ENCODE results near the gene ATAT1. TPM values are rescaled to one million over a fixed set of nuclear protein-coding genes. Genes with fewer than 3 reads are reported as not detected.
A peak's percentile ranks its signal among the peaks of the same experiment; 100 is the strongest.

Gene ATAT1
- total and polyA plus RNA-seq, 10 of the 15 experiments (the other 5 are each of a cell fraction or from before 2014, with no cell fraction given) = 1.1 to 14.2 (median 6.9) TPM

GRCh38 chr6:30617565-30618269 is 9.0 kb upstream of the ATAT1 start, which contains the start of gene MRPS18B:
MRPS18B (plus strand) TSS chr6:30617840; CDS start chr6:30617866, 26 bp downstream.
- intact Hi-C loops (cut with micrococcal nuclease; ENCODE audit: unreplicated experiment) (loop anchor here (1.0 to 2.0 kb wide), 3 partner anchors 55 to 100 kb away; partner anchors contain the start of genes DHX16, GNL1, MDC1 and PRR3), in situ Hi-C loops (cut with MboI) (loop anchor here (5.0 kb wide), 1 partner anchor 100 kb away; the partner anchor contains the start of gene MDC1)
- WGBS (ENCODE audit: insufficient coverage, insufficient replicate concordance, low lambda C conversion rate, missing lambda C conversion rate) = under 1% methylated on average over 34 of the region's 34 CpGs
- peaks cover 59% of the 10 kb centered on the region for H3K79me2 ChIP-seq (ENCODE audit: control insufficient read depth, insufficient read depth, low read length)
- peak within 1 kb of the TSS; percentile 100 for H3K9ac ChIP-seq (ENCODE audit: control insufficient read depth, insufficient read depth, low read length)
- H3K27ac ChIP-seq (ENCODE audit: control insufficient read depth, insufficient read depth) = peak within 1 kb of the TSS; percentile 99
- H3K4me1 ChIP-seq (ENCODE audit: control insufficient read depth, insufficient read depth, low read length) = peaks cover 3% of the 10 kb centered on the region
- TSS peak; percentile 86 for BruUV-seq (replicated peaks)
- H2AFZ ChIP-seq (ENCODE audit: control insufficient read depth, low read depth, low read length) = peak within 1 kb of the TSS; percentile 99
- FAIRE-seq (no peak), ATAC-seq (peak; percentile 79), DNase-seq (ENCODE audit: low read depth, low spot score) (peak; percentile 99)
- ChIA-PET SMC1A (ENCODE audit: uncharacterized antibody, unreplicated experiment) (interaction anchor here (0.8 to 2.8 kb wide), 13 partner anchors 9 to 296 kb away, joined by 3 to 12 read pairs (median 4); partner anchors contain the start of genes ATAT1, C6orf136, DHX16 and VARS2), RAD21 (ENCODE audit: unreplicated experiment) (interaction anchor here (0.9 to 1.5 kb wide), 2 partner anchors 88 to 113 kb away, joined by 4 to 8 read pairs; no protein-coding TSS in a partner anchor), POLR2A (interaction anchor here (0.5 to 2.0 kb wide), 21 partner anchors 9 to 555 kb away, joined by 3 to 11 read pairs (median 4); partner anchors contain the start of genes ABCF1, ATAT1, DHX16 and NRM), CTCF (interaction anchor here (0.6 to 2.1 kb wide), 13 partner anchors 11 to 259 kb away, joined by 3 to 8 read pairs (median 5); partner anchors contain the start of genes DHX16 and PRR3)
- peak within 1 kb of the TSS; percentile 80 for H3K4me3 ChIP-seq
- H3K9me3 ChIP-seq (replicated peaks; ENCODE audit: control insufficient read depth, insufficient read depth, low read length) = no peaks in the 10 kb centered on the region; the same call in 2 of the 3 replicates
- H4K20me1 ChIP-seq (ENCODE audit: control insufficient read depth, insufficient read depth) = 0 out of 2 replicates have a peak, but pooled peaks cover 6% of the 10 kb centered on the region
- no peaks in the 10 kb centered on the region for H3K27me3 ChIP-seq (replicated peaks in 1 of 2; ENCODE audit: control insufficient read depth in 2 of 2, insufficient read depth in 2 of 2, low read length in 1 of 2)
- peak within 1 kb of the TSS; percentile 94 for H3K4me2 ChIP-seq (ENCODE audit: control insufficient read depth, insufficient read depth)
- H3K36me3 ChIP-seq (ENCODE audit: control insufficient read depth in 2 of 2, insufficient read depth in 2 of 2, low read length in 1 of 2) = peaks cover 5 to 36% of the 10 kb centered on the region in 2 experiments; a peak in 3 of 4 replicates
- no peak for TF ChIP-seq ZNF217 (IDR thresholded peaks at IDR 0.05)
- TF ChIP-seq SUZ12 (IDR thresholded peaks at IDR 0.05; ENCODE audit: unreplicated experiment) = no peak
- peak; percentile 2; the same call in 1 of the 2 replicates for TF ChIP-seq POLR2AphosphoS5 (IDR thresholded peaks at IDR 0.05; ENCODE audit: low read length)
- TF ChIP-seq ELK1 (IDR thresholded peaks at IDR 0.05; ENCODE audit: low read depth, low read length) = peak; percentile 89
- TF ChIP-seq ZSCAN29 (IDR thresholded peaks at IDR 0.05) = no peak
- 0 out of 2 replicates have a peak, but pooled peaks have one; percentile 58 for TF ChIP-seq LARP7 (IDR thresholded peaks at IDR 0.05)
- no peak for TF ChIP-seq FOS (IDR thresholded peaks at IDR 0.05; ENCODE audit: borderline replicate concordance, extremely low read depth, insufficient read length)
- no peak for TF ChIP-seq KDM1A (IDR thresholded peaks at IDR 0.05; ENCODE audit: borderline replicate concordance)
- no peak for TF ChIP-seq RBBP5 (conservative IDR thresholded peaks at IDR 0.05)
- TF ChIP-seq ZBED1 (IDR thresholded peaks at IDR 0.05; ENCODE audit: borderline replicate concordance) = no peak
- TF ChIP-seq RELB (IDR thresholded peaks at IDR 0.05; ENCODE audit: low read depth) = peak; percentile 77; the same call in 1 of the 2 replicates
- TF ChIP-seq MYC (IDR thresholded peaks at IDR 0.05; ENCODE audit: insufficient read depth, insufficient read length, insufficient replicate concordance, low read length, severe bottlenecking) = peak; percentile 87
- no peak for TF ChIP-seq BRCA1 (IDR thresholded peaks at IDR 0.05; ENCODE audit: low read depth, low read length)
- no peak for TF ChIP-seq KAT2A (conservative IDR thresholded peaks at IDR 0.05; ENCODE audit: control insufficient read depth, low read depth, low read length)
- TF ChIP-seq STAT1 (conservative IDR thresholded peaks at IDR 0.05) = 0 out of 2 replicates have a peak, but pooled peaks have one; percentile 55
- TF ChIP-seq FOXK2 (IDR thresholded peaks at IDR 0.05) = peak; percentile 44; the same call in 1 of the 2 replicates
- TF ChIP-seq SKIL (IDR thresholded peaks at IDR 0.05; ENCODE audit: low read depth, poor library complexity, severe bottlenecking) = peak; percentile 24
- peak; percentile 66; the same call in 1 of the 2 replicates for TF ChIP-seq GATAD2B (conservative IDR thresholded peaks at IDR 0.05; ENCODE audit: low read depth)
- no peak; the same call in 1 of the 2 replicates for TF ChIP-seq MTA3 (IDR thresholded peaks at IDR 0.05; ENCODE audit: borderline replicate concordance, low read length)

Measured in GM12878 (cell line).